ENCODE data around the gene PADI3.

Gene PADI3, protein sequence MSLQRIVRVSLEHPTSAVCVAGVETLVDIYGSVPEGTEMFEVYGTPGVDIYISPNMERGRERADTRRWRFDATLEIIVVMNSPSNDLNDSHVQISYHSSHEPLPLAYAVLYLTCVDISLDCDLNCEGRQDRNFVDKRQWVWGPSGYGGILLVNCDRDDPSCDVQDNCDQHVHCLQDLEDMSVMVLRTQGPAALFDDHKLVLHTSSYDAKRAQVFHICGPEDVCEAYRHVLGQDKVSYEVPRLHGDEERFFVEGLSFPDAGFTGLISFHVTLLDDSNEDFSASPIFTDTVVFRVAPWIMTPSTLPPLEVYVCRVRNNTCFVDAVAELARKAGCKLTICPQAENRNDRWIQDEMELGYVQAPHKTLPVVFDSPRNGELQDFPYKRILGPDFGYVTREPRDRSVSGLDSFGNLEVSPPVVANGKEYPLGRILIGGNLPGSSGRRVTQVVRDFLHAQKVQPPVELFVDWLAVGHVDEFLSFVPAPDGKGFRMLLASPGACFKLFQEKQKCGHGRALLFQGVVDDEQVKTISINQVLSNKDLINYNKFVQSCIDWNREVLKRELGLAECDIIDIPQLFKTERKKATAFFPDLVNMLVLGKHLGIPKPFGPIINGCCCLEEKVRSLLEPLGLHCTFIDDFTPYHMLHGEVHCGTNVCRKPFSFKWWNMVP

GRCh38 chr1:17248781-17249180 lies at the start of gene PADI3:
Gene PADI3 (plus strand): TSS chr1:17249098. CDS start chr1:17249138, 40 bp downstream.
- in situ Hi-C loops (cut with MboI; ENCODE audit: low sequenced_read_pairs), result no loop called here

DNA sequence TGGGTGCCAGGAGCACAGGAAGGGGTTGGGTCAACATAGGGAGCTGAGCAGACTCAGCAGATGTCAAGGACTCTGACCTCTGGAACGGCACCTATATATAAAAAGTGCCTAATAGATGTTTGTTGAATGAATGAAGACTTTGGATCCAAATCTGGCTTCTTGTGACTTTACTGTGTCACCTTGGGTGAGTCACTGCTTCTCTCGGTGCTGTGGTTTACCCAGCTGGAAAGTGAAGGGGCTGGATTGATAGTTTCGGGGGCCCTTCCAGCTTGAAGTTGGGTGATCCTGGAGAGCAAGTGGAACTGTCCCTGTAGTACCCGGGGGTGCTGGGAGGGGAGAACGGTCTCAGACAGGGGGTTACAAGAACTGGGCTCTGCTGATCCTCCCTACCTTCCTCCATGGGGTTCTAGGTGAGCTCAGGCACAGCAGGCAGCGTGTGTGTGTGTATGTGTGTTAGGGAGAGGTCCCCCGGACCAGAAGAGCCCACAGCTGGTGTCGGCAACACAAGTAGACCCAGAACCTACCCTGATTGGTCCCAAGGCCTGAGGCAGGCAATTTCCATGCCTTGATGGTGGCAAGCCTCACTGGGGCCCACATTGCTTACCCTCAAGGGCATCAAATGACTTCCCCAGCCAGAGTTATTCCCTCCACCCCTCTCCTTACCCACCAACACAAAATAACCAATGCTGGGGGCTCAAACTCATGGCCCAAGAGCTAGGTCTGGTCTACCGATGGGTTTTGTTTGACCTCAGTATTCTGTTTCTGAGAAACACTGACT lies 49.4 kb upstream of the PADI3 start:
- in situ Hi-C loops (cut with MboI; ENCODE audit: low sequenced_read_pairs), result no loop called here

- in situ Hi-C loops (cut with MboI; ENCODE audit: low sequenced_read_pairs), result no loop called here
Measured at GRCh38 chr1:17200246-17200645, 48.7 kb upstream of the PADI3 start.

- in situ Hi-C loops (cut with MboI; ENCODE audit: low sequenced_read_pairs), result no loop called here
Measured at GRCh38 chr1:17200756-17201155, 48.1 kb upstream of the PADI3 start.

GRCh38 chr1:17201201-17202021 lies 47.5 kb upstream of the PADI3 start:
- in situ Hi-C loops (cut with MboI; ENCODE audit: low sequenced_read_pairs), result no loop called here

DNA sequence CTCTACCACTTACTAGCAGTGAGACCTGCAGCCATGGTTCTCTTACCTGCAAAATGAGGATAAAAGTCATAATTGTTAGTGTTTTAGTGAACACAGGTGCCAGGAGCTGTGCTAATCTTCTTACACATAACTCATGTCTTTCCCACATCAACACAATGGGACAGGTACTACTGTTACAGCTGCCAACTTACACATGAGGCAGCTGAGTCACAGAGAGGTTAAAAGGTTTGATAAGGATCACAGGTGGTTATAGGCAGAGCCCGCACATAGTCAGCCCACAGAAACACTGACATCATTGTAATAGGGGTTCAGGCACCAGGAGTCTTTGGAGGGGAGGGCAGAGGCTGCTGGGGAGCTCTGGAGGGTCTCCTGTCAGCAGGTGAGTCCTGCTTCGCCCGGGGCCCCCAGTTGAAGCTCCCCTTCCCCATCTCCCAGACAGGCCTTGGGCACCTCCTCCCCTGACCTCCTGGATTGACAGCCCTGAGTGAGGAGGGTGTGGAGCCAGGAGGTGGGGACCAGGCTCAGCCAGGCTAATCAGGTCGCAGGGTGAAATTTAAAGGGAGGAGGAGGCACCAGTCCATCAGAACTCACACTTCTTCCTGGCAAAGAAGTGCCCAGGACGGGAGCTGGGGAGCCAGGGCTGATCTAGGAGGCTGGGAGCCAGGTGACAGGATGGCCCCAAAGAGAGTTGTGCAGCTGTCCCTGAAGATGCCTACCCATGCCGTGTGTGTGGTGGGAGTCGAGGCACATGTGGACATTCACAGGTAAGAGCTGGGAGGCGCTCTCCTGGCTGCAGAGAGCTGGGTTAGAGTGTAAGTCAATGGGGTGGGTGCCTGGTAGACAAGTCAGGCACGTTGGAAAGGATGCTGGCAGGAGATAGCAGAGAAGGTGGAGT lies 44.1 kb upstream of the PADI3 start, which contains the start of gene PADI1:
TSS of gene PADI1 (plus strand) at position 583 of the 895 bp plus-strand sequence. CDS start at position 673, 90 bp downstream.
- in situ Hi-C loops (cut with MboI; ENCODE audit: low sequenced_read_pairs), result no loop called here

- in situ Hi-C loops (cut with MboI; ENCODE audit: low sequenced_read_pairs), result no loop called here
Measured at GRCh38 chr1:17205652-17206051, 43.2 kb upstream of the PADI3 start.

DNA sequence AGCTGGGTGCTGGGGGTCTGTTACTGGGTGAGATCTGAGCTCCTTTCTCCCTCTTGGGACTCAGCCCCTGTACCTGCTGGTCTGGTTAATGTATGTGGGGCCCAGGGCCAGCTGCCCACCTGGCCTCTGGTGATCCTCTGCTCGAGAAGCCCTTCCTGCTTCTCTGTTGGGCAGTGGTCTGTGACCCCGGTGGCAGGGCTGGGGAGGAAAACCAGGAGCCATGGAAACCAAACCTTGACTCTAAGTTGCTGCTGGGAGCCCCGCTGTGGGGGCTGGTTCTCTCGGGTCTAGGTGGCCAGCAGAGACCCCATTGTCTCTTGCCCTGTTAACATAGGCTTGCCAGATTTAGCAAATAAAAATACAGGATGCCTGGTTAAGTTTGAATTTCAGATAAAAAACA lies 42.7 kb upstream of the PADI3 start:
- in situ Hi-C loops (cut with MboI; ENCODE audit: low sequenced_read_pairs), result no loop called here

DNA sequence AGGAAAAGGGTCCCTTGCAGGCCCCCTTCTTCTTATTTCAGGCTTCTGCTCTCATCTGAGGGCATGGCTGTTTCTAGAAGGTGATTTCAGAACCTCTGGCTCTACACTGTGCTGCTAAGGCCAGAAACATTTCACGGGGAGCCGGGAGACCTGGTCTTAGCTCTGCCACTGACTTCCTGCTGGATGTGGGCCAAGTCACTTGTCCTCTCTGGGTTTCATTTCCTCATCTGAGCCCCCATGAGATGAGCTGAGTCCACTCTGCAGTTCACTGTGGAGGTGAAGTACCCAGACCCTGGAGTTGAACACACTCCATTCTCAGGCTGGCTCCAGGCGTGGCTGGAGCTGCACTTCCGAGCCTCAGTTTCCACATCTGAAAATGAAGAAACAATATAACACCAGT lies 41.9 kb upstream of the PADI3 start:
- in situ Hi-C loops (cut with MboI; ENCODE audit: low sequenced_read_pairs), result no loop called here

GRCh38 chr1:17207540-17207939 lies 41.4 kb upstream of the PADI3 start:
- in situ Hi-C loops (cut with MboI; ENCODE audit: low sequenced_read_pairs), result no loop called here

- in situ Hi-C loops (cut with MboI; ENCODE audit: low sequenced_read_pairs), result no loop called here
Measured at GRCh38 chr1:17207966-17208418, 40.9 kb upstream of the PADI3 start.

GRCh38 chr1:17208546-17208945 lies 40.4 kb upstream of the PADI3 start:
- in situ Hi-C loops (cut with MboI; ENCODE audit: low sequenced_read_pairs), result no loop called here

DNA sequence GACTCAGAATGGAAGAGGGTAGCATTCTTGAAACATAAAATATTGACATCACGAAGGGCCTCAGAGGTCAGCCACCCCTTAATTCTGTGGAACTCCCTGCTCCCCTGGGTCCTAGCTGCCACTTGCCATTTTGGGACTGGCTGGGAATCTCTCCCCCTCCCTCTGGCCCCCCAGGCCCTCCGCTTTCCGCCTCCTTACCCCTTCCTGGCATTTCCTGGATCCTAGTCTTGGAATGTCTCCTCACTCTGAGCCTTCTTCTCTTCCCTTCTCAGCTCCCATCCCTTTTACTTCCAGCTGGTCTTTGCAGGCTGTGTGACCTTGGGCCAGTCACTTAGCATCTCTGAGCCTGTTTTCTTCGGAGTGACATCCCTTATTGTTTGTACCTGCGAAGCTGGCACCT lies 39.5 kb upstream of the PADI3 start:
- in situ Hi-C loops (cut with MboI; ENCODE audit: low sequenced_read_pairs), result no loop called here

GRCh38 chr1:17210176-17210575 lies 38.7 kb upstream of the PADI3 start:
- in situ Hi-C loops (cut with MboI; ENCODE audit: low sequenced_read_pairs), result no loop called here

DNA sequence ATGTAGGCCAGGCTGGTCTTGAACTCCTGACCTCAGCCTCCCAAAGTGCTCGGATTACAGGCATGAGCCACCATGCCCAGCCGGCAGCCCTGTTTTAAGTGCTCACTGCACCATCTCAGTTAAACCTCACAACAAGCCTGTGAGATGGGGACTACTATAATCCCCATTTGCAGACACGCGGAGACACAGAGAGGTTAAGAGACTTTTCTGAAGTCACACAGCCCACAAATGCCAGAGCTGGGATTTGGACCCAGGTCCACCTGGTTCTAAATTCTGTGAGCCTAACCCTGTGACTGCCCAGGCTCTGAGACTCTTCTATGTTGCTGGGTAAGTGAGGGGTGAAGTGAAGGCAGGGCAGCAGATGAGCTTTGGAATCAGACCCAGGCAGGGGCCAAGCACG lies 37.5 kb upstream of the PADI3 start:
- in situ Hi-C loops (cut with MboI; ENCODE audit: low sequenced_read_pairs), result no loop called here

- in situ Hi-C loops (cut with MboI; ENCODE audit: low sequenced_read_pairs), result no loop called here
Measured at GRCh38 chr1:17212009-17212408, 36.9 kb upstream of the PADI3 start.

GRCh38 chr1:17212487-17213121 lies 36.3 kb upstream of the PADI3 start:
- in situ Hi-C loops (cut with MboI; ENCODE audit: low sequenced_read_pairs), result no loop called here

- in situ Hi-C loops (cut with MboI; ENCODE audit: low sequenced_read_pairs), result no loop called here
Measured at GRCh38 chr1:17213148-17213781, 35.6 kb upstream of the PADI3 start.

DNA sequence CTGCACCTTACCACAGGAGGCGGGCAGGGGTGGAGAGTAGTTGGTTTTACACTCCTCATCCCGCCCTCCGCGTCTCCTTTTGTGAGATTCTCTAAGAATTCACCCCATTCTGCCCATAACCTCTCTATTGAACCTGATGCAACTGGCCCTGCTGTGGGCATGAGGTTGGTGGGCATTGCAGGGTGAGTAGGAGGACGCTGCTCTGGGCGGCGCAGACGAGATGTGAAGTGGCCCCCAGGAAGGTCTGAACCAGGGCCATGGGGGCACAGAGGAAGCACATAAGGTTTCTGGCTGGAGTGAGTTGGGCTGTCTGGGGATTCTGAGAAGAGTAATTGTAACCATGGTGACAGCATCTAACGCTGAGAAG lies 35.1 kb upstream of the PADI3 start:
- in situ Hi-C loops (cut with MboI; ENCODE audit: low sequenced_read_pairs), result no loop called here
